H9 (cell line): Measurements from ENCODE around the gene CTRL. TPM values are rescaled to one million over a fixed set of nuclear protein-coding genes. Genes with fewer than 3 reads are reported as not detected.

Experiments used
- DNase-seq: peaks from one replicate; pipeline ENCODE4 v3.0.0-alpha.2; 2017
- H2AFZ ChIP-seq: one replicate; pipeline ENCODE4 v1.6.1; 2013; ENCODE audit warnings: mild to moderate bottlenecking, low read length, control low read depth, moderate library complexity
- H2AK5ac ChIP-seq: 2 replicates; pipeline ENCODE4 v1.6.1; 2013; ENCODE audit warnings: low read length, control low read depth, mixed read lengths; ENCODE audit not compliant: insufficient read length
- H2BK120ac ChIP-seq: one replicate; pipeline ENCODE4 v1.6.1; 2013; ENCODE audit warnings: low read depth, mild to moderate bottlenecking, low read length, control low read depth, inconsistent platforms; ENCODE audit not compliant: poor library complexity, severe bottlenecking
- H2BK12ac ChIP-seq: 2 replicates; pipeline ENCODE4 v1.6.1; 2013; ENCODE audit warnings: low read length, control low read depth, mixed read lengths, low read depth; ENCODE audit not compliant: insufficient read length
- H2BK15ac ChIP-seq: 2 replicates; pipeline ENCODE4 v1.6.1; 2013; ENCODE audit warnings: low read depth, low read length, control low read depth
- H2BK20ac ChIP-seq: one replicate; pipeline ENCODE4 v1.6.1; 2013; ENCODE audit warnings: low read depth, mild to moderate bottlenecking, low read length, control low read depth, inconsistent platforms; ENCODE audit not compliant: poor library complexity, severe bottlenecking
- H2BK5ac ChIP-seq: 2 replicates; pipeline ENCODE4 v1.6.1; 2013; ENCODE audit warnings: low read length, control low read depth, mixed read lengths; ENCODE audit not compliant: insufficient read length
- H3K14ac ChIP-seq: 2 replicates; pipeline ENCODE4 v1.6.1; 2013; ENCODE audit warnings: low read length, control low read depth; ENCODE audit not compliant: insufficient read depth
- H3K18ac ChIP-seq: 2 replicates; pipeline ENCODE4 v1.6.1; 2013; ENCODE audit warnings: low read depth, mild to moderate bottlenecking, mixed read lengths, low read length, control low read depth; ENCODE audit not compliant: insufficient read length
- H3K23ac ChIP-seq: 2 replicates; pipeline ENCODE4 v1.6.1; 2013; ENCODE audit warnings: low read length, control low read depth, mixed read lengths, low read depth; ENCODE audit not compliant: insufficient read length
- H3K23me2 ChIP-seq: 2 replicates; pipeline ENCODE4 v1.6.1; 2013; ENCODE audit warnings: low read depth, mild to moderate bottlenecking, mixed read lengths, low read length, control low read depth; ENCODE audit not compliant: insufficient read length, poor library complexity, severe bottlenecking
- H3K27ac ChIP-seq: 2 replicates; pipeline ENCODE4 v1.5.1; 2013; ENCODE audit warnings: low read length, control low read depth, mixed read lengths, low read depth; ENCODE audit not compliant: insufficient read length
- H3K27me3 ChIP-seq: 2 replicates; pipeline ENCODE4 v1.6.1; 2013; ENCODE audit warnings: low read length, control low read depth, inconsistent platforms; ENCODE audit not compliant: insufficient read depth
- H3K4ac ChIP-seq: 2 replicates; pipeline ENCODE4 v1.6.1; 2013; ENCODE audit warnings: low read depth, mild to moderate bottlenecking, control low read depth, inconsistent platforms, low read length, moderate library complexity
- H3K4me1 ChIP-seq: 2 replicates; pipeline ENCODE4 v1.6.1; 2013; ENCODE audit warnings: low read length, control low read depth, inconsistent platforms; ENCODE audit not compliant: insufficient read depth
- H3K4me2 ChIP-seq: 2 replicates; pipeline ENCODE4 v1.6.1; 2013; ENCODE audit warnings: low read length, control low read depth, mixed read lengths; ENCODE audit not compliant: insufficient read length, insufficient read depth
- H3K56ac ChIP-seq: 2 replicates; pipeline ENCODE4 v1.6.1; 2013; ENCODE audit warnings: low read depth, mild to moderate bottlenecking, mixed read lengths, low read length, control low read depth; ENCODE audit not compliant: insufficient read length
- H3K79me1 ChIP-seq: 2 replicates; pipeline ENCODE4 v1.6.1; 2013; ENCODE audit warnings: low read depth, mild to moderate bottlenecking, moderate library complexity, low read length, control low read depth, inconsistent platforms; ENCODE audit not compliant: insufficient read depth, poor library complexity, severe bottlenecking
- H3K79me2 ChIP-seq: 2 replicates; pipeline ENCODE4 v1.6.1; 2013; ENCODE audit warnings: low read length, control low read depth, inconsistent platforms; ENCODE audit not compliant: insufficient read depth
- H3K9ac ChIP-seq: 2 replicates; pipeline ENCODE4 v1.6.1; 2013; ENCODE audit warnings: low read length, control low read depth, mixed read lengths; ENCODE audit not compliant: insufficient read length; ENCODE audit errors: extremely low read depth
- H3K9me3 ChIP-seq: one replicate; pipeline ENCODE4 v1.6.1; 2013; ENCODE audit warnings: low read depth, low read length, inconsistent platforms; ENCODE audit not compliant: control insufficient read depth
- H3T11ph ChIP-seq: one replicate; pipeline ENCODE4 v1.6.1; 2013; ENCODE audit warnings: mild to moderate bottlenecking, low read length, control low read depth, inconsistent platforms
- H4K20me1 ChIP-seq: one replicate; pipeline ENCODE4 v1.6.1; 2013; ENCODE audit not compliant: control insufficient read depth, insufficient read length, insufficient read depth
- H4K5ac ChIP-seq: 2 replicates; pipeline ENCODE4 v1.6.1; 2013; ENCODE audit warnings: low read depth, mild to moderate bottlenecking, mixed read lengths, low read length, control low read depth; ENCODE audit not compliant: insufficient read length
- H4K8ac ChIP-seq: replicated peaks from 2 replicates; pipeline ENCODE4 v1.6.1; 2013; ENCODE audit warnings: low read length, control low read depth, mixed read lengths, low read depth; ENCODE audit not compliant: insufficient read length
- H4K91ac ChIP-seq: 2 replicates; pipeline ENCODE4 v1.6.1; 2013; ENCODE audit warnings: low read depth, mild to moderate bottlenecking, moderate library complexity, mixed read lengths, low read length, control low read depth; ENCODE audit not compliant: insufficient read length
- H3K27ac Mint-ChIP-seq, 3 experiments: 2 replicates in 2 of 3; 3 replicates in 1 of 3; pipeline ENCODE4 v1.8.0; 2020 to 2021; ENCODE audit warnings: mixed read lengths in 3 of 3, mild to moderate bottlenecking in 1 of 3, moderate library complexity in 1 of 3
- H3K27me3 Mint-ChIP-seq: 2 replicates; pipeline ENCODE4 v1.8.0; 2021; ENCODE audit warnings: low read depth, mild to moderate bottlenecking, moderate library complexity, mixed read lengths
- H3K36me3 Mint-ChIP-seq, 3 experiments: 2 replicates in 2 of 3; 3 replicates in 1 of 3; pipeline ENCODE4 v1.8.0; 2020 to 2021; ENCODE audit warnings: low read depth in 3 of 3, mixed read lengths in 3 of 3; ENCODE audit not compliant: insufficient read depth in 1 of 3
- H3K4me1 Mint-ChIP-seq, 2 experiments: 2 replicates each; pipeline ENCODE4 v1.8.0; 2020; ENCODE audit warnings: mixed read lengths in 2 of 2
- H3K4me3 Mint-ChIP-seq, 2 experiments: 2 replicates in 1 of 2; 3 replicates in 1 of 2; pipeline ENCODE4 v1.8.0; 2020 to 2021; ENCODE audit warnings: mild to moderate bottlenecking in 2 of 2, mixed read lengths in 2 of 2, moderate library complexity in 1 of 2
- H3K9me3 Mint-ChIP-seq, 2 experiments: 2 replicates in 1 of 2; 3 replicates in 1 of 2; pipeline ENCODE4 v1.8.0; 2020; ENCODE audit warnings: mild to moderate bottlenecking in 2 of 2, mixed read lengths in 2 of 2, moderate library complexity in 1 of 2
- CTCF ChIP-seq: fragments of 200-600 bp; sonication (generic); conservative IDR thresholded peaks from 3 replicates; pipeline ENCODE4 v1.8.0; 2021; ENCODE audit warnings: antibody characterized with exemption, mild to moderate bottlenecking
- WGBS: extraction: QIAGEN DNeasy Blood & Tissue Kit; methylation state at CpG from one replicate; pipeline ENCODE4 v1.1.7; 2013; ENCODE audit warnings: missing lambda C conversion rate, low lambda C conversion rate, mixed read lengths; ENCODE audit not compliant: insufficient read length; ENCODE audit errors: extremely low coverage; 5-methylcytosine and 5-hydroxymethylcytosine counted together
- total RNA-seq: library from RNA; stranded (reverse); gene quantifications from 2 replicates; pipeline ENCODE4 v1.2.1, GENCODE V29; 2021

The CTRL gene
- total RNA-seq, 1 experiment from 2014 or later, result 2.7 TPM

- Histone ChIP-seq H3K4me2 (no peak overlapping the region), H3K79me2 (no peaks in the 10 kb centered on the region; the same call in 1 of the 2 replicates)
- H3K27ac Mint-ChIP-seq, result no peak overlapping the region
Measured at GRCh38 chr16:67961551-67961957, 29.9 kb upstream of the CTRL start.

More at GRCh38 chr16:67961551-67961957, 29.9 kb upstream of the CTRL start:
- no peak overlapping the region for H2AK5ac ChIP-seq
- H3K14ac ChIP-seq, result no peak overlapping the region
- Mint-ChIP-seq H3K9me3 (no peaks in the 10 kb centered on the region), H3K36me3 (peaks cover 14 to 72% (median 35%) of the 10 kb centered on the region in 3 experiments), H3K4me3 (no peak overlapping the region), H3K27me3 (no peaks in the 10 kb centered on the region), H3K4me1 (peaks cover 17 to 25% of the 10 kb centered on the region in 2 experiments)
- H3K4me1 ChIP-seq, result no peaks in the 10 kb centered on the region
- no peak overlapping the region for H4K5ac ChIP-seq
- H2BK120ac ChIP-seq, result no peak overlapping the region
- no peak overlapping the region for H2AFZ ChIP-seq
- no peak overlapping the region for H3K56ac ChIP-seq
- H2BK5ac ChIP-seq, result no peak overlapping the region
- no peak overlapping the region for H3K9ac ChIP-seq
- no peak overlapping the region for H2BK12ac ChIP-seq
- WGBS, result no CpG with 5 or more reads among the region's 13 CpGs
- H2BK15ac ChIP-seq, result no peak overlapping the region
- no peak overlapping the region for H3K4ac ChIP-seq
- H3K79me1 ChIP-seq, result peaks cover 4% of the 10 kb centered on the region
- H3T11ph ChIP-seq, result no peak overlapping the region
- no peak for TF ChIP-seq CTCF
- peaks cover 3% of the 10 kb centered on the region for H4K20me1 ChIP-seq
- H4K91ac ChIP-seq, result no peak overlapping the region
- H3K9me3 ChIP-seq, result no peaks in the 10 kb centered on the region
- no peak overlapping the region for H3K27ac ChIP-seq
- no peak for DNase-seq
- no peak overlapping the region for H2BK20ac ChIP-seq
- no peak overlapping the region for H3K23ac ChIP-seq
- no peak overlapping the region for H4K8ac ChIP-seq
- H3K27me3 ChIP-seq, result no peaks in the 10 kb centered on the region
- H3K18ac ChIP-seq, result no peak overlapping the region
- no peaks in the 10 kb centered on the region for H3K23me2 ChIP-seq
